OCI-LY3 (cell line): ENCODE measurements around the gene LMTK3.

Source experiments
- H2AFZ ChIP-seq: fragments of 200-600, 300-600 bp; shearing (Covaris generic); 2 replicates; pipeline ENCODE4 v1.6.0; 2014; ENCODE audit warnings: antibody characterized with exemption, low read depth, low read length
- H3K27ac ChIP-seq: fragments of 200-600, 300-600 bp; sonication (generic); 2 replicates; pipeline ENCODE4 v1.5.1; 2014; ENCODE audit warnings: mild to moderate bottlenecking, low read length, moderate library complexity, mixed read lengths
- H3K27me3 ChIP-seq: fragments of 200-600, 300-600 bp; sonication (generic); 2 replicates; pipeline ENCODE4 v1.6.1; 2014; ENCODE audit warnings: low read depth, low read length, mixed read lengths
- H3K36me3 ChIP-seq: fragments of 200-600, 300-600 bp; sonication (generic); replicated peaks from 2 replicates; pipeline ENCODE3; 2014; ENCODE audit warnings: low read depth, low read length, mixed read lengths
- H3K4me1 ChIP-seq: fragments of 300-600, 200-600 bp; sonication (generic); 2 replicates; pipeline ENCODE4 v1.6.1; 2014; ENCODE audit warnings: low read length, mixed read lengths
- H3K4me2 ChIP-seq: fragments of 200-600, 300-600 bp; sonication (generic); 2 replicates; pipeline ENCODE4 v1.6.1; 2014; ENCODE audit warnings: low read length, mixed read lengths
- H3K4me3 ChIP-seq: fragments of 300-600, 200-600 bp; sonication (generic); 2 replicates; pipeline ENCODE4 v1.5.1; 2014; ENCODE audit warnings: antibody characterized with exemption, mild to moderate bottlenecking, low read length, moderate library complexity
- H3K79me2 ChIP-seq: fragments of 300-600, 200-600 bp; shearing (Covaris generic); 2 replicates; pipeline ENCODE4 v1.6.1; 2014; ENCODE audit warnings: mild to moderate bottlenecking, low read length, mixed read lengths
- H3K9ac ChIP-seq: fragments of 300-600, 200-600 bp; shearing (Covaris generic); 2 replicates; pipeline ENCODE4 v1.6.0; 2014; ENCODE audit warnings: mild to moderate bottlenecking, low read length, moderate library complexity
- H3K9me3 ChIP-seq: fragments of 200-600, 300-600 bp; shearing (Covaris generic); 2 replicates; pipeline ENCODE4 v1.6.1; 2014; ENCODE audit warnings: low read length, mixed read lengths; ENCODE audit not compliant: insufficient read depth
- H4K20me1 ChIP-seq: fragments of 200-600, 300-600 bp; sonication (generic); 2 replicates; pipeline ENCODE4 v1.6.1; 2016; ENCODE audit warnings: low read length, mixed read lengths; ENCODE audit not compliant: insufficient read depth
- CTCF ChIP-seq: fragments of 200-600, 300-600 bp; sonication (generic); IDR thresholded peaks from 2 replicates; pipeline ENCODE4 v1.5.1; 2014; ENCODE audit warnings: antibody characterized with exemption, low read length, low read depth
- EZH2phosphoT487 ChIP-seq: fragments of 200-600 bp; shearing (Covaris generic); IDR thresholded peaks from 2 replicates; pipeline ENCODE4 v1.6.1; 2018; ENCODE audit warnings: antibody characterized with exemption, mixed run types, low read depth

LMTK3 gene

GRCh38 chr19:48499316-48500090, 12.1 kb downstream of the LMTK3 start:
- Histone ChIP-seq H3K4me1 (peaks cover 30% of the 10 kb centered on the region), H3K36me3 (no peaks in the 10 kb centered on the region), H4K20me1 (no peaks in the 10 kb centered on the region), H2AFZ (no peak overlapping the region), H3K9ac (no peak overlapping the region), H3K4me3 (no peak overlapping the region), H3K4me2 (no peak overlapping the region), H3K27ac (no peak overlapping the region), H3K79me2 (no peaks in the 10 kb centered on the region), H3K9me3 (no peaks in the 10 kb centered on the region), H3K27me3 (peaks cover 4% of the 10 kb centered on the region; the same call in 1 of the 2 replicates)
- TF ChIP-seq EZH2phosphoT487 = no peak
- no peak for TF ChIP-seq CTCF

GRCh38 chr19:48498595-48499311, 12.9 kb downstream of the LMTK3 start:
- H3K4me1 ChIP-seq = peaks cover 30% of the 10 kb centered on the region
- H3K9me3 ChIP-seq = no peaks in the 10 kb centered on the region
- H3K36me3 ChIP-seq = no peaks in the 10 kb centered on the region
- no peak overlapping the region for H3K9ac ChIP-seq
- peaks cover 4% of the 10 kb centered on the region; the same call in 1 of the 2 replicates for H3K27me3 ChIP-seq
- H3K79me2 ChIP-seq = no peaks in the 10 kb centered on the region
- H4K20me1 ChIP-seq = no peaks in the 10 kb centered on the region
- no peak overlapping the region for H3K27ac ChIP-seq
- peak overlapping the region; percentile 86; the same call in 1 of the 2 replicates for H3K4me2 ChIP-seq
- no peak overlapping the region for H3K4me3 ChIP-seq
- H2AFZ ChIP-seq = no peak overlapping the region
- TF ChIP-seq EZH2phosphoT487 (no peak), CTCF (no peak)

- peak overlapping the region; percentile 80 for H3K9ac ChIP-seq
- no peaks in the 10 kb centered on the region for H3K79me2 ChIP-seq
- TF ChIP-seq CTCF = no peak
- TF ChIP-seq EZH2phosphoT487 = no peak
- peak overlapping the region; percentile 81 for H3K4me3 ChIP-seq
- peaks cover 4% of the 10 kb centered on the region; the same call in 1 of the 2 replicates for H3K27me3 ChIP-seq
- peaks cover 30% of the 10 kb centered on the region for H3K4me1 ChIP-seq
- peak overlapping the region; percentile 86 for H3K4me2 ChIP-seq
- H3K9me3 ChIP-seq = no peaks in the 10 kb centered on the region
- H4K20me1 ChIP-seq = no peaks in the 10 kb centered on the region
- peak overlapping the region; percentile 37; the same call in 1 of the 2 replicates for H2AFZ ChIP-seq
- H3K27ac ChIP-seq = peak overlapping the region; percentile 16; the same call in 1 of the 2 replicates
- H3K36me3 ChIP-seq = no peaks in the 10 kb centered on the region
Observed at GRCh38 chr19:48497728-48498594, 13.7 kb downstream of the LMTK3 start.
